SHP77 treated with DMSO at 0.1 percent for 48 hours (cell line): ENCODE data around the gene NOTCH1.

Experiments
- DNase-seq: peaks from one replicate; lab custom pipeline; 2025; lab: John Stamatoyannopoulos, UW

The NOTCH1 gene

GRCh38 chr9:136501686-136502085 lies 44.2 kb downstream of the NOTCH1 start:
- no peak for DNase-seq

- DNase-seq: no peak
These were observed 45.6 kb downstream of the NOTCH1 start for GRCh38 chr9:136499935-136500910.

GRCh38 chr9:136499071-136499934 lies 46.5 kb downstream of the NOTCH1 start:
- no peak for DNase-seq

GRCh38 chr9:136497916-136498695 lies 47.7 kb downstream of the NOTCH1 start:
- no peak for DNase-seq

GRCh38 chr9:136496801-136497620 lies 48.8 kb downstream of the NOTCH1 start:
- no peak for DNase-seq

- DNase-seq: no peak
These were observed 49.7 kb downstream of the NOTCH1 start for GRCh38 chr9:136496181-136496580.

- no peak for DNase-seq
These were observed 50.5 kb downstream of the NOTCH1 start for GRCh38 chr9:136495238-136495800.

GRCh38 chr9:136494531-136495215 lies 51.2 kb downstream of the NOTCH1 start:
- no peak for DNase-seq

- DNase-seq: no peak
These were observed 51.8 kb downstream of the NOTCH1 start for GRCh38 chr9:136494012-136494411.

GRCh38 chr9:136493567-136493971 lies 52.3 kb downstream of the NOTCH1 start:
- no peak for DNase-seq

GRCh38 chr9:136492978-136493522 lies 52.8 kb downstream of the NOTCH1 start:
- DNase-seq: no peak

GRCh38 chr9:136489731-136490130 lies 56.1 kb downstream of the NOTCH1 start:
- no peak for DNase-seq

GRCh38 chr9:136488247-136489214 lies 57.3 kb downstream of the NOTCH1 start:
- DNase-seq: no peak

- no peak for DNase-seq
These were observed 58.2 kb downstream of the NOTCH1 start for GRCh38 chr9:136487672-136488071.

GRCh38 chr9:136486823-136487620 lies 58.8 kb downstream of the NOTCH1 start:
- DNase-seq: no peak

- no peak for DNase-seq
These were observed 59.7 kb downstream of the NOTCH1 start for GRCh38 chr9:136486131-136486530.
